CD4-positive, alpha-beta T cell treated with Interleukin-2 at 100 ng/mL for 4 hours (primary cell): ENCODE measurements around the gene KCNIP4.

Experiments used
- DNase-seq: peaks from one replicate; pipeline ENCODE4 v3.0.0-alpha.2; 2020; ENCODE audit warnings: low spot score

The KCNIP4 gene

GRCh38 chr4:21688596-21689265, 259.8 kb downstream of the KCNIP4 start:
- DNase-seq, result no peak

- no peak for DNase-seq
Observed at GRCh38 chr4:21685911-21686310, 262.7 kb downstream of the KCNIP4 start.

DNA sequence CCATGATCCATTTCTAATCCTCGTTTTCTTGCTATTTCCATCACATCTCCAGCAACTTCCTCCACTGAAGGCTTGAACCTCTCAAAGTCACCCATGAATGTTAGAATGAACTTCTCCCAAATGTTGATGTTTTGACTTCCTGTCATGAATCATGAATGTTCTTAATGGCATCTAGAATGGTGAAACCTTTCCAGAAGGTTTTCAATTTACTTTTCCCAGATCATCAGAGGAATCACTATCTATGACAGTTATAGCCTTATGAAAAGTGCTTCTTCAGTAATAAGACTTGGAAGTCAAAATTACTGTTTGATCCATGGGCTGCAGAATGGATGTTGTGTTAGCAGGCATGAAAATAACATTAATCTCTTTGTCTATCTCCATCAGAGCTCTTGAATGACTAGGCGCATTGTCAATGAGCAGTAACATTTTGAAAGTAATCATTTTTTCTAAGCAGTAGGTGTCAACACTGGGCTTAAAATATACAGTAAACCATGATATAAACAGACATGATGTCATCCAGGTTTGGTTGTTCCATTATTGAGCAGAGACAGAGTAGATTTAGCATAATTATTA, 268.2 kb downstream of the KCNIP4 start:
- no peak for DNase-seq

DNA sequence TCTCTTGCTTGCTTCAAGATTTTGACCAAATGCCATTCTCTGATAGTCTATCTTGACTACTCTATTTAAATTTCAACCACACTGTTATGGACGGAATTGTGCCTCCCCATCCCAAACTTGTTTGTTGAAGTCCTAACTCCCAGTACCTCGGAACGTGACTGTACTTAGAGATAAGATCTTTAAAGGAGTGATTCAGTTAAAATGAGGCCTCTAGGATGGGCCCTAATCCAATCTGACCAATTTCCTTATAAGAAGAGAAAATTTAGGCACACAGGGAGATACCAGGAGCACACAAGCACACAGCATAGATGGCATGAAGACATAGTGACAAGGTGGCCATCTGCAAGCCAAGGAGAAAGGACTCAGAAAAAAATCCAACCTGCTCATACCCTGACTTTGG, 269.9 kb downstream of the KCNIP4 start:
- DNase-seq, result no peak

- DNase-seq, result no peak
Observed at GRCh38 chr4:21677173-21677572, 271.4 kb downstream of the KCNIP4 start.

- no peak for DNase-seq
Observed at GRCh38 chr4:21664355-21664754, 284.2 kb downstream of the KCNIP4 start.

- no peak for DNase-seq
Observed at GRCh38 chr4:21656832-21657231, 291.7 kb downstream of the KCNIP4 start.

DNA sequence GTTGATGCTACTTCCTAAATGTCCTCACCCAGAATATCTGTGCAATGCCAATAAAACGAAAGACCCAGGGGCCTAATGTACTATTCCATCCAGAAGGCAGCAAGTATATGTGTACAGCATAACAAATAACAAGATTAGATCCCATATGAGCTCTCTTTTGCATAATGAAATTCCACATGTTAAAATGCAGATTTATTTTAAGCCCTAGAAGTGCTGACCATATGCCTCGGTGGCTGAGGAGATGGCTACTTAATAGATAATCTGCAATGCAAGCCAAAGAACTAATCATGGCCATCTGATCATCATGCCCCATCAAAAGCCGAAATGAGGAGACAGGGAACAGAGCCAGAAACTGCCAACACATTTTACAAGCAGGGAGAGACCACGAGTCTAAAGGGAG, 293.5 kb downstream of the KCNIP4 start:
- DNase-seq, result no peak

DNA sequence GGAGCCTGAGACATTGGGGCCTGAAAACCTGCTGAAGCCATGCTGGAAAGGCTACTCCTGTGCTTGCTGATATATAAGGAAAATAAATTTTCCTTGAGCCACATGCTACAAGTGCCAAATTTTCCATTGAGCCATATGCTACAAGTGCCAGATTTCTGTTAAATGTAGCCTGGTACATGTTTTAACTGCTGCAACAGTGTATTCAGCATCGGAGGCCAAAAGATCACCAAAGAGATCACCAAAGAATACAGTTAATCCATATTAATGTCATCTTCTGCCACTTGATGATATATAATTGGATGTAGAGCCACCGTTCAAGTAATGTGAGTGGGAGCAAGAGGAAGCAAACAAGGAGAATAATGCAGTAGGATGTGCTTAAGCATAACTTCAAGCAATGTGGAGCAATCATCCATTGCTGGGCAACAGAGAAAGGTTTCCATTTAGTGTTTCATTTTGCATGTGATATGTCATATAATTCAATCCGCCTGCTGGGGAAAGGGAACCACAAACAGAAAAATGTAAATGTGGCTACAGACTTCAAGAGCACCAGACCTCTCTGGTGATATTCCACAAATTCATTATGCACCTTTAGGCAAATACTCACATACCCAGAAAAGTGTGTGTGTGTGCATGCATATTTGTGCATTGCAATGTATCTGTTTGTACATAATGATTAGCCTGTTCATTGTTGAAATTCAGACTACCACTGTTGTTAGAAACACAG, 295.9 kb downstream of the KCNIP4 start:
- no peak for DNase-seq

DNA sequence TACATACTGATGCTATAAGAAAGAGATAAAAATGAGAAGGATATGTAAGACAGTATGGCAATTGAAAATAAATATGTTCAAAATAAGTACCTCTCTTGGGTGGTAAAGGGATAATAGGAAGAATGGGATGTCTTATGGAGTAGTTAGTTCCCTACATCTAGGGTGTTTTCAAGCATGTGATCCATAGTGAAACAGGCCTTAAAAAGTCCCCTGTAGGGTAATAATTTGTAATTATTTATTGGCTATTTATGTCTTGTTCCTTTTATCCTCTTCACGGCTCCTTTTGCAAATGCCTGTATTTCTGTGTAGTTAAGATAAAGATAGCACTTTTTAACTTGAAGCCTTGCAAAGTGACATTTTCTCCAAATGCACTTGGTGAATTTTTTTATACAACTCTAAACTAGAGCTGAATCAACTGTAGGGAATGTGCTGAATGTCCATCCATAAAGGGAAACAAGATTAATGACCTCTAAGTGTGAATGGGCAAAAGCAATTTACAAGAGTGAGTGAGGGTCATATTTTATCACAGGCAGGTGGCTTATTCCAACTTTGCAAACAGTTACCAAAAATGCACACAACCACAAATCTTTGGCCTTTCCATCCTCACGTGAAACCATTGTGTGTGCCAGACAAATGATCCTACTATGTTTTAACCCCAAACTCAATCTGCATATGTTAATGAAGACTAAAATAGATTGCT, 299.0 kb downstream of the KCNIP4 start:
- DNase-seq, result no peak

DNA sequence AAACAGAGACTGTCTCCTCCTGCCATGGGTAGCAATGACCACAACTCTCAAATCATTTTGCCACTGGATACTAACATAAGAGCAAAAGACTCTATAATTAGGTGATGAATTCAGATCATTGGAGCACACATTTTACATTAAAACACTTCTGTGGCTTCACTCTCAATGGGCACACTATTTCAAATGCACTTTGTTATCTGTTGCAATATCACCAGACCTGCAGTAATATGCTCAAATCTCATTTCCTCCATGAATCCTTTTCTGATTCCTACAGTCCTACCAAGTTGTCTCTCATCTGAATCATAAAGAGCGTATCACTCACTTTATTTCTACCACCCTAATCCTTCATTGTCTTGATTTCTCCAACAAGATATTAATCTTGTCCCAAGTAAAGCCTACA, 302.8 kb downstream of the KCNIP4 start:
- no peak for DNase-seq

DNA sequence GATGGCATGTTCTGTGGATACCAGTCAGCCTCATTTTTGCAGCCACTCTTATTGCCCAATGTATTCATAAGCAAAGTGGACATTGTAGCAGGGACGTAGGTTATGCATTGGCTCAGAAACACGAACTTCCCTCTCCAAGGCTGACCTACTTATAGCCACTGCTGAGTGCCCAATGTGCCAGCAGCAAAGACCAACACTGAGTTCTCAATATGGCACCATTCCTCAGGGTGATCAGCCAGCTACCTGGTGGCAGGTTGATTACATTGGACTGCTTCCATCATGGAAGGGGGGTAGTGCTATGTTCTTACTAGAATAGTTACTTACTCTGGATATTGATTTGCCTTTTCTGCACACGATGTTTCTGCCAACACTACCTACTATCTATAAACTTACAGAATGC, 306.9 kb downstream of the KCNIP4 start:
- no peak for DNase-seq

DNA sequence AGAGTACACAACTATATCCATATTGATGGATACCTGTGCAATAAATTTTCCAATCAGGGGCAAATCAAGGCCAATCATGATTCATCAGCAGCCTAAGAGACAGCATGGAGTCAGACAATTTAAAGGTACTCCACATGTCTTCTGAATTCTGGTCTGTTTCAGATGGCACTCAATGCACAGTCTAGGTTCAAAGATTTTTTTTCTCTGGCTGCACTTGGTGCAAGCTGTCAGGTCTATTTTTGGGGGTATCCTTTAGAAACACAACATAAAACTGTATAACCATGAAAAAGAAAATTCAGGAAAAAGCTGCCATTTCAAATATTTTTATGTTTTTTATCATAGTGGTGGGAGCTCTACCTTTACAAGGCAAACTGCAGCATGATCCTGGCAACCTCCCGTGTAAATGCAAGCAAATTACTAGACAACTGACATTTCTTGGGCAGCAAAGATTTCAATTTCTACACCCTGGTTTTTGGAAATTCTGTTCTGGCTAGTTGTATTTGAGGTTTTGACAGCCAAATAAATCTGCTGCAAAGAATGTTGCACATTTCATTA, 310.3 kb downstream of the KCNIP4 start:
- DNase-seq, result no peak

DNA sequence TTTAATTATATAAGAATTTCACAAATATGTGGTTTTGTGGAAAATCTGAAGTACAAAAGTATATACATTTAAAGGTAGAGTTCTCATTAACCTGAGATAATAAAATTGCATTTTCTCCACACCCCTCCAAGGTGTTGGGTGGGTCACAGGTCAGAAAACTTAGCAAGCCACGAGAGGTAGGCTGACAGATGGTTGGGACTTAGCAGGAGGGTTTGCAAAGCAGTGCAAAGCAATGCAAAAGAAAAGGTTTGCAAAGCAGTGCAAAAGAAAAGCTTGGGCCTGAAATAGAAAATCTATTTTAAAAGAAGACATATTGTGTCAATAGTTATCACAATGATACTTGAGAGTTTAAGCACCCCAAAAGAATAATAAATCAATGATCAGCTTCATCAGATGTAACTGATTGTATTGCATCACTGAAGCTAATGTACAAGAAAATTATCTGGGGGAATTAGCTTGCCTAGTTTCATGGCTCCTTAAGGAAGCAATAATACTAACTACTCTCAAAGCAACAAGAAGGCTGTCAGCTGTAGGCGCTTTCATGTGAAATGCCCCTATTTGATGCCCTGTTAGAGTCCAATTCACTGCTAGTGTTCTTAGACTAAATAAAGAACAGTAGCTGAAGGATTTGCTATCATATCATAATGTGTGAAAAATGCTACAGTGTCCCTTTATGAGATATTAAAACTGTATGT, 319.5 kb downstream of the KCNIP4 start:
- no peak for DNase-seq

- no peak for DNase-seq
Observed at GRCh38 chr4:21628116-21628670, 320.4 kb downstream of the KCNIP4 start.

DNA sequence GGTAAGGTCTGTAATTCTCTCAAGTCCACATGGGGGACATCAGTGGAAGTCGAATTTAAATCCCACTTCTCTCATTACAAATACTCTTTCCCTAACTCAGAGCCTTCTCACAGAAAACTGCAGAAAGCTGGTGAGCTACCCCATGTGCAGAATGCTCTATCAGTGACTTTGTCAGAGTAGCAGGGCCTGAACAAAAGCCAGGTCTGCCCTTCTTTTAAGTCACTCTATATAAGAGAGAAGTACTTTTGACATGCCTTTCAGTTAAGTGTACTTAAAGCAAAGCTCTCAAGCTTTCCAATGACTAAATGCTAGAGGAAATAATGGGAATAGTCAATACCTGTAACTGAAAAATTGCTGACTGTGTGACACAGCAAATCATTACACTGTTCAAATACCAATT, 323.1 kb downstream of the KCNIP4 start:
- no peak for DNase-seq

GRCh38 chr4:21605006-21605405, 343.6 kb downstream of the KCNIP4 start:
- DNase-seq, result no peak

GRCh38 chr4:21596521-21596920, 352.1 kb downstream of the KCNIP4 start:
- no peak for DNase-seq

DNA sequence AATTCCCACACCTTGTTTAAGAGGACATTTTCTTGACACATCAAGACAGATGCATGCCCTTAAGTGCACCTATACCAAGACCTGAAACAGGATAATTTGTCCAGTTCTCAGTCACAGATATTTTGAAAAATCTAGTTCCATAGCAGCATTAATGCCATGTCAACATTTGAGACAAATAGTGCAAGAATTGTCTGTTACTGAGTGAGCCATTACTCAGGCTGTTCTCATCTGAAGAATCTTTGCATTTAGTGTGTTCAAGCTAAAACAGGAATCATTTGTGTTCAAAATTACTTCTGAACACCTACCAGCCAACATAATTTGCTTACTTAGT, 354.9 kb downstream of the KCNIP4 start:
- no peak for DNase-seq

DNA sequence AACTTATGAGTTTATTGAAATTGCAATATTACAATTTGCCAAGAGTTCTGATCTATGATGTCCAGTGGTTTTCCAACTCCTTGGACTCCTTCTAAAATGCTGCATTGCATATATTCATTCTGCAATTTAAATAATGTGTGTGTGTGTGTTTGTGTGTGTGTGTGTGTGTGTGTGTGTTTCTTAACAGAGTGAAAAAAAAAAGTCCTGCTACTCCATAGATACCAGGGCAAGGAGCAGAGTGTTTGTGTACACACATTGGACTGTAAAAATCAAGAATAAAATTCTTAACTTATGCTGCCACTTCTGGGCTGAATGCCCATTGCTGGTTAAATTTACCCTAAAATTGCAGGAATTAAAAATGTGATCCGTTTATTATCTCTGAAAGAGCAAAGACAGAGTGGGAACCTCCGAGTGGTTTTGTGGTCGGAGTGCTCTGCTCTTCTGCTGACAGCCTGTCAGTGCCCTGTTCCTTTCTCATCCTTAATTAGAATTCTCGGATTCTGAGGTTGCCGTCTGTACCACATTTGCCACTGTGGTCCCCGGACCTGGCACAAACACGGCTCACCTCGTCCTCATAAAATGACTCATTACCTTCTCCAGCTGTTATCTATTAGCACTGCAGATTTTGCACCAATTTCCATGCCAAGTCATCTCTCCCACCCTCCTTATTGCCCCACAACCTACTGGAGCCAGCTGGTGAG, 355.5 kb downstream of the KCNIP4 start:
- no peak for DNase-seq

GRCh38 chr4:21577056-21577455, 371.5 kb downstream of the KCNIP4 start:
- DNase-seq, result no peak
